ENCODE data around the gene MYO7B.

The MYO7B gene

DNA sequence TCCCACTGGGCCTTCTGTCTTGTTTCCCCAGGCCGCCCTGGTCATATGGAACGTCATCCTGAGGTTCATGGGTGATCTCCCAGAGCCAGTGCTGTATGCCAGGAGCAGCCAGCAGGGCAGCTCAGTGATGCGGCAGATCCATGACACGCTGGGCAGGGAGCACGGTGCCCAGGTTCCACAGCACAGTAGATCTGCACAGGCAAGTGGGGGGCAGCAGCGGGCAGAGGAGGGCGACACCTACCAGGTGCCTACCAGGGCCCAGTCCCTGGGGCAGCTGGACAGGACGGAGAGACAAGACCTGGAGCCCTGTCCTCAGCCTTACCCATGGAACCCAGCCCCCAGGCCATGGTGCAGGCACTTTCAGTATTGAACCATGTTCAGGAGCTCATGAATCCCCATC is 74.3 kb downstream of the MYO7B start:
- no peak for DNase-seq (ENCODE audit: low spot score)

DNA sequence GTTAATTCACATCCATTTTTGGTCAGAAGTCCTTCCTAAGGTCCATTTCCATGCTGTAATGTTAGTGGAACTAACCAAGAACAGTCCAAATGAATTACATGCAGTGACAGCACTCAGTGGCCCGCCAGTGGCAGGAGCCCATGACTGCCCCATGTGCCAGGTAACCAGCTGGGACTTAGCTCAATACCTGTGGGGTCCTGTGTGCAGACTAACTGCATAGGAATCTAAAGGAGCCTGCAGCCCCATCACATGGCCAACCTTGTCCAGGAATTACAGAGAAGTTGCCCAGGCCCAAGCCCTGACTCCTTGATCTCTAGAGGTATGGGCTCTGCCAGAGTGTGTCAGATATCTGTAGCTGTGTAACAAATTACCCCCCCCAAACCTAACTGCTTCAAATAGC is 75.1 kb downstream of the MYO7B start:
- no peak for DNase-seq (ENCODE audit: low spot score)

DNA sequence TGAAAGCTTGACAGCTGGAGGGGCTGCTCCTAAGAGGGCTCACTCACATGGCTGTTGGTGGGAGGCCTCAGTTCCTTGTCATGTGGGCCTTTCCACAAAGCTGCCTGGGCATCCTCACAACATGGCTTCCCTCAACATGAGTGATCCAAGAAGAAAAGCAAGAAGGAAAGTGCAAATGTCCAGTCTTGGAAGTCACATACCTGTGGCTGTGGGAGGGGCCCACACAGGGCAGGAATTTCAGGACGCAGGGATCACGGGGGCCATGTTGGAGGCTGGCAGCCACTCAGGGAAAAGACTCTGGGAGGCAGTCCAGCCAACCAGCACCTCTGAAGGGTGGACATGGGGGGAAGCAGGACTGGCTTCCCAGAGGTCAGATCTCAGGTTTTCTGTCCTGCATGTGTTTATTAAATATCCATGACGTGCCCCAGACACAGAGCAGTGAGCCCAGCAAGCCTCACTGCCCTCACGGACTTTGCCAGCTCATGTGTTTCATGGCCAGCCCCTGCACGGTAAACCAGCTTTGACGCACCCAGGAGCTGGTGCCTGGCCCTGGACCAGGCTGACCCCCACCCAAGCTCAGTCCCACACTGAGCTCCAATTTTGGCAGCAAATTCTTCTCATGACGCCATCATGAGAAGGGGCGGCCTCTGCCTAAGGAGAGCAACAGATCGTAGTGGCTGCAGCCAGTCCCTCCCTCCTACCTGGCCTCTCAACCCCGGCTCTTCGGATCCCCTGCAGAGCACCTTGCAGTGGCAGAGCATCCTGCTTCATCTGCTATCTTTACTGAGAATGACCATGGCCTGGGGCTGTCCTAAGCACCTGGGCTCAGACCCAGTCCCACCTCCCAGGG is 75.8 kb downstream of the MYO7B start:
- DNase-seq (ENCODE audit: low spot score), result no peak

DNA sequence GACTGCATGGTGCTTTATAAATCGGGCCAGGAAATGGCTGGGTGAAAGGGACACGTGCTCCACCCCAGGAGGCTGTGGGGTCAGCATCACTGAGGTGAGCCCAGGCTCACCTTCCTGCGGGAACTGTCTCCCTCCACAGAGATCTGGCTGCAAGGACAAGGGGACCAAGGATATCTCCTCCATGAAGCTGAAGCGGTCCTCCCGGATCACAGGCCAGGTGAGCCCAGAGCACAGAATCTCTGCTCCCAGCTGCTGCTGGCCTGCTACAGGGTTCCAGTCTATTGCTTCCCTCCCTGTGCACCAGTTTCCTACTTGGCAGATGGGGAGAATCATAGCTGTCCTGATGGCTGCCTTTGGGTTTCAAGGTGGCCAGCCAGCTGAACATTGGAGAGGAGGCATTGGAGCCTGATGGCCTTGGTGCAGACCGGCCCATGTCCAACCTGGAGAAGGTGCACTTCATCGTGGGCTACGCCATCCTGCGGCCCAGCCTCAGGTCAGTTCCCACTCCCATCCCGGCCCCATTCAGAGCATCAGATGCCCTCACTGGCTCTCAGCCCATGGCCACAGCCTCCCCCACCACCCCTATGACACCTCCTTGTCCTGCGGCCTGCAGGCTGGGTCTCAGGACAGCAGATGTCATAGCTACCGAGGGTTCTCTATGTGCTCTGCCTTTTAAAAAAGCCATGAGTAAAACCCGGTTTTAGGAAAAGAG is 76.8 kb downstream of the MYO7B start:
- no peak for DNase-seq (ENCODE audit: low spot score)

DNA sequence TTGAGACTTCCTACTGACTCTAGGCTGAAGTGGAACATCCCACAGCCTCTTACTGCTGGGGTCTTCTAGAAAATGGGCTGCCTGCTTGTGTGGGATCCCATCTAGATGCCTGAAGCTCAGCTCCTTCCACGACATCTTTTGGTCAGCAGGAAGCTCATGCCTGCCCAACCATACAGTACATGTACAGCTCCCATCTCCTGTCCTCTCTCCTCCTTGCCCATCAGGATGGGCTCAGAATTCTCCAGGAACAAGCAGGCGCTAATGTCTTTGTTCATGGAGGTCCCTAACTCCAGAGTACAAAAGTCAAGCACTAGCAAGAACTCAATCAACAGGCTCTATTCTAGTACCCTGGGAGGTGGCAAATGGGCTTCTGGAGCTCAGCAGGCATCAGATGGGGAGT is 78.8 kb downstream of the MYO7B start:
- no peak for DNase-seq (ENCODE audit: low spot score)

DNA sequence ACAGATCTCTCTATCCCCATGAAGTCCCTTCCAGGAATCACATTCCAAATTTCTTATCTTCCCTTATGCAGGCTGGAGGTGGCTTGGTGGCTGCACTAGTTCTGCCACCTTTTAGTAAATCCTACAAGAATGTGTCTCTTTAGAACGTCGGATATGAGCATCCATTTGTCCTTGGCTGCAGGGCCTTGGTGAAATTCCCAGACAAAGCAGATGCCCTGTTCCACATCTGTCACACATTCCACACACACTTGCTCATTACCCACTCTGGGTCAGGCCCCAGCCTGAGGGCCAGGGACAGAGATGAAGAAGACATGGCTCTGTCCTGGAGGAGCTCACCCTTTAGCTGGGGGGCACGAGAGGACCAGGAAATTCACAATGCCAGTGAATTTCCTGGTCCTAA is 79.2 kb downstream of the MYO7B start:
- DNase-seq (ENCODE audit: low spot score), result no peak

DNA sequence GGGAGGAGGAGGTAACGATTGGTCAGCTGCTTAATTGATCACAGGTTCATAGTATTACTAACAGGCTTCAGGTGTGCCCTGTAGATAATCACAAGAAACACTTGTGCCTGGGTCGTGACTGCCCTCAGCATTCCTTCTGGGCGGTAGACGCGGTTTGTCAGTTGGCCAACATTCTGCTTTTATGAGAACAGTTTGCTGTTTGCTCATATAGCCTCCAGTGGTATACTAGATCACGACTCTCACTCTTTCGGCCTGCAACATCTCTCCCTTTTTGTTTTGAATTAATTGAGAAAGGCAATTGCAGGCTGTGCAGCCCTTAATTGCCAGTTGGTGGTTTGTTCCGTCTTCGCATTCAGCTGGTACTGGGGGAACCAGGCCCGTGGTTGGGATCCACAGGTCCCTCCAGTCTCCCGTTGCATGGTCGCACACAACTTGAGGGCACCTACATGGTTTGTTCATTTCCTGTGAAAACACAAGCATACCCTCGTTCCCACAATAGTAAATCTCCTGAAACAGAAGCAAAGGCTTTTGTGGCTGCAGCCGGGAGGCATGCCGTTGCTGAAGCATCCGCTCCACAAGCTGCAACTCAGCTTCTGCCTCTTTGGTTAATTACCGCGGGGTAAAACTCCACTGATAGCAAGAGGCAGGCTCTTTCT is 80.2 kb downstream of the MYO7B start:
- no peak for DNase-seq (ENCODE audit: low spot score)

DNA sequence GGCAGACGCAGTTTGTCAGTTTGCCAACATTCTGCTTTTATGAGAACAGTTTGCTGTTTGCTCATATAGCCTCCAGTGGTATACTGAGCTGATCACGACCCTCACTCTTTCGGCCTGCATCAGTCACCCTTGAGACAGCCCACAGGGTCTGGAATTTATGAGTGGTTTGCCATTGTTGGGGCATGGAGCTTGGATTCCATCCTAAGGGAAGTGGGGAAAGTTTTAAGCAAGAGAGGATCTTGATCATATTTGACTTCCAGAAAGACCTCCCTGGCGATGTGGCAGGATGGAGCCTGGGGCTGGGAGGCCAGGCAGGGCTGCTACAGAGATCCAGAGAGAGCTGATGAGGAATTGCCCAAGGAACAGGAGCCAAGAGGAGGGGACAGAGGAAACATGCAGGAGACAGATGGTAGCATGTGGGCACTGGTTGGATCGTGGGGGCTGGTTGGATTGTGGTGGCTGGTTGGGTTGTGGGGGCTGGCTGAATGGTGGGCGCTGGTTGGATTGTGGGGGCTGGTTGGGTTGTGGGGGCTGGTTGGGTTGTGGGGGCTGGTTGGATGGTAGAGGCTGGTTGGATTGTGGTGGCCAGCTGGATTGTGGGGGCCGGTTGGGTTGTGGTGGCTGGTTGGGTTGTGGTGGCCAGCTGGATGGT is 83.2 kb downstream of the MYO7B start:
- no peak for DNase-seq (ENCODE audit: low spot score)

DNA sequence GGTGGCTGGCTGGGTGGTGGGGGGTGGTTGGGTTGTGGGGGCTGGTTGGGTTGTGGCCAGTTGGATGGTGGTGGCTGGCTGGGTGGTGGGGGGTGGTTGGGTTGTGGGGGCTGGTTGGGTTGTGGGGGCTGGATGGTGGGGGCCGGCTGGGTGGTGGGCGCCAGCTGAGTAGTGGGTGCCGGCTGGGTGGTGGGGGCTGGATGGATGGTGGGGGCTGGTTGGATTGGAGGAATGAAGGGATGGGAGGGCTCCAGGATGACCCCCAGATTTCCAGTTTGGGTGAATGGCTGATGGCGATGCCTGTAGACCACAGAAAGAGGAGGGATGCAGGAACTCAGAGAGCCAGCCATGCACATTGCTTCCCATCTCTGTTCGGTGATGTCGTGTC is 83.7 kb downstream of the MYO7B start:
- DNase-seq (ENCODE audit: low spot score), result no peak

DNA sequence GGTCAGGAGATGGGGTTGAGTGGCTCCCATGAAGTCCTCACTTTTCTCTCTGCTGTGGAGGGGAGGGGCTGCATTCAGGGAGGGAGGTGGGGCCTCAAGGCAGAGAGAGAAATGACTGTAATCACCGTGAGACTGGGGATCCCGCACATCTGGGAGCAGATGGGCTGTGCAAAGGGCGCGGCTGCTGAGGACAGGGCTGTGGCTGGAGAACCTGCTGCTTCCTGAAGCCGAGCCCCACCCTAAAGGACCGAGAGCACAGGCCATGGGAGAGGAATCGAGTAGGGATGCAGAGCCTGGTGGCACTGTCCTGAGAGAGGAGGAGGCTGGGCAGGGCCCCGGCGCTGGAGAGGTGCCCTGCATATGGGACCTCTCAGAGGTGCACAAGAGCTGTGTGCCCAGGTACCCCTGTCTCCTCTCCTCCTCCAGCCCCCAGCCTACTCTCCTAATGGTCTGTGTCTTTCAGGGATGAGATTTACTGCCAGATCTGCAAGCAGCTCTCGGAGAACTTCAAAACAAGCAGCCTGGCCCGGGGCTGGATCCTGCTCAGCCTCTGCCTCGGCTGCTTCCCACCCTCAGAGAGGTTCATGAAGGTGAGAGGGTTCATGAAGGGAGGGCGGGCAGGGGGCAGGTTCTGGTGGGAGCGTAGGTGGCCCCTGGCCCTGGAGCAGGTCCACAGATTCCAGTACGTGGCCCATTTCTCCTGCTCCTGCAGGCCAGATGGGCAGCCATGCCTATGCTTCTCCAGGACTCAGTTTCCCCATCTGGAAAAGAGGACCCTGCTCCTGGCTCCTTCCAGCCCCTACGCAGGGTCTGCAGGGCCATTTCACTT is 84.6 kb downstream of the MYO7B start:
- DNase-seq (ENCODE audit: low spot score), result no peak

DNA sequence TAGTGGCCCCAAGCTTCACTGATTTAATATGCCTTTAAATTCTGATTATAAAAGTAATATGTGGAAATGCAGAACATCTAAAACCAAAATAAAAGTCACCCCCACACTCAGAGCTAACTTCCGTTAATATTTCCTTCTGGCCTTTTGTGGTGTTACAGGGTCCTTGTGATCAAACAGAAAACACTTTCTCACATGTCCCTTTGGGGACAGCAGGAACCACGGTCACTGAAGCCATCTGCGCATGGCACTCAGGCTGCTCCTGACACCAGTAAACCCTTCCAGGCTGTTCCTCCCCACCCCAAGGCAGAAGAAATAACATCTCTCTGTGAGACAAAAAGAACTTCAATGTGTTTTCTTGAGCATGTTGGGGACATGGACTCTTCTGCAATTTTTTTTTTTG is 85.4 kb downstream of the MYO7B start:
- DNase-seq (ENCODE audit: low spot score), result no peak

DNA sequence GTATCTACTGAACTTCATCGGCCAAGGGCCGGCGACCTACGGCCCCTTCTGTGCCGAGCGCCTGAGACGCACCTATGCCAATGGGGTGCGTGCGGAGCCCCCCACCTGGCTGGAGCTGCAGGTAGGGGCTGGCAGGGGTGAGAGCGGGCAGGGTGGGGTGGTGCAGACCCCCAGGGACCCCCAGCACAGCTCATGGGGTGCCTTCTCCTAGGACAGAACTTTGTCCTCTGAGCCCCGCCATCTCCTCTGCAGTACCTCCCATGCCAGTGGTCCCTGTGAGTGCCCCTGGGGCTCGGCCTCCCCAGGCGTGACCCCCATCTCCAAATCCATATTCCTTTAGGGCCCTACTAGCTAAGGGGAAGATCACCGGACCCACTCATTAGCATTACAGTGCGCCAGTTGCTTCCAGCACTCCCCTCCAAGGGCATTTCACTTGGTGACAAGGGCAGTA is 86.5 kb downstream of the MYO7B start:
- no peak for DNase-seq (ENCODE audit: low spot score)

DNA sequence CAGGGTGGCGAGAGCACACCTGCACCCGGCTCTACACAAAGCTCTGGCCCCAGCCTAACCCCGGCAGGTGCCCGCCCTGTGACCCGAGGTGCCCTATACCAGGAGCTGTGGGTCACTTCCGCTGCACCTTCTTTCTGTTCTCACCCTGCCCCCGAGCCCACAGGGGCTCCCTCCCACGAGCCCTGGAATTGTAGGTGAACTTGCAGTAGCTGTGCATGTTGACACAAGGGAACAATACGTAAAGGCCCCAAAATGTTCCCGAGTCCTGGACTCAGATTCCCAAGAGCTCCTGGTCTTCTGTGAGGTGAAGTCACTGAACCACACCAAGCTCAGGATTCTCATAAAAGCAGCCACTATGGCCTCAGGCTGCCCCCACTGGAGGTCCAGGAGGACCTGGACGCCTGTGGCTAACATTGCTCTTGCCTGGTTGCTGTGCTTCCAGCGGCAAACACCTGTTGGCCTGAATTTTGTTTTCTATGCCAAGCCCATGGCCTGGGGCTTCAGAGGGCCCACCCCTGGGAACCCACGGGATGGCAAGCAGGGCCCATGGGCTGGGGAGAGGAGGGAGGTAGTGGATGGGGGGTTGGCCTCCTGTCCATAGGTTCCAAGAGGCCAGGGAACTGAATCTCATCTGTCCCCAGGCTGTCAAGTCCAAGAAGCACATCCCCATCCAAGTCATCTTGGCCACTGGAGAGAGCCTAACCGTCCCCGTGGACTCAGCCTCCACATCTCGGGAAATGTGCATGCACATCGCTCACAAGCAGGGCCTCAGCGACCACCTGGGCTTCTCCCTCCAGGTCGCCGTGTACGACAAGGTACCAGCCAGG is 87.3 kb downstream of the MYO7B start:
- DNase-seq (ENCODE audit: low spot score), result no peak

DNA sequence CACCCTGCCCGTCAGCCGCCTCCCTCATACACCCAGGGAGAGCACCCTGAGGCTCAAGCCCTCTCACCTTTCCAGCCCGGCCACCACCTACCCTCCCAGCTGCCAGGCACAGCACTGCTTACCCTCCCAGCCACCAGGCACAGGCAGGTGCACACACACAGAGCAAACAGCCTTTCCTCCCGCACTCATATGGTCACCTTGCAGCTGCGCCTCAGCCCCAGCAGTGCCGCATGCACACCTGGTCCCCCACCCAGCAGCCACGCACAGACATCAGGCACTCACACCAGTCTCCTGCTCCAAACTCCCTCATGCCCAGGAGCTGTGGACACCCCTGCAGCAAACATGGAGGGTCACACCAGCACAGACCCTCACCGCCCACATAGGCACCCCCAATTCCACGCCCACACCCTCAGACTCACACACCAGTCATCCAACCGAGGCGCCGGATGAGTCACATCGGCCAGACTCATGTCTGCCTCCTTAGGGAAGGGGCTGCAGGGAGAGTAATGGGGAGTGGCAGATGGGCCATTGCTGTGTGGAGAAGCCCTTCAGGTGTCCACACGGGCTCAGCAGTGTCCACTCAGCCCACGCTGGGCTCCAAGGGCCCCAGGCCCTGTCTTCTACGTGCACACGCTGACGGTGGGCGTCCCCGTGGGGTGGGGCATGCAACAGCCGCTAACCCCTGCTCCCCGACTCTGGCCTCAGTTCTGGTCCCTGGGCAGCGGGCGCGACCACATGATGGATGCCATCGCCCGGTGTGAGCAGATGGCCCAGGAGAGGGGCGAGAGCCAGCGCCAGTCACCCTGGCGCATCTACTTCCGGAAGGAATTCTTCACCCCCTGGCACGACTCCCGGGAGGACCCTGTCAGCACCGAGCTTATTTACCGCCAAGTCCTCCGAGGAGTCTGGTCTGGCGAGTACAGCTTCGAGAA is 88.2 kb downstream of the MYO7B start:
- DNase-seq (ENCODE audit: low spot score), result no peak

DNA sequence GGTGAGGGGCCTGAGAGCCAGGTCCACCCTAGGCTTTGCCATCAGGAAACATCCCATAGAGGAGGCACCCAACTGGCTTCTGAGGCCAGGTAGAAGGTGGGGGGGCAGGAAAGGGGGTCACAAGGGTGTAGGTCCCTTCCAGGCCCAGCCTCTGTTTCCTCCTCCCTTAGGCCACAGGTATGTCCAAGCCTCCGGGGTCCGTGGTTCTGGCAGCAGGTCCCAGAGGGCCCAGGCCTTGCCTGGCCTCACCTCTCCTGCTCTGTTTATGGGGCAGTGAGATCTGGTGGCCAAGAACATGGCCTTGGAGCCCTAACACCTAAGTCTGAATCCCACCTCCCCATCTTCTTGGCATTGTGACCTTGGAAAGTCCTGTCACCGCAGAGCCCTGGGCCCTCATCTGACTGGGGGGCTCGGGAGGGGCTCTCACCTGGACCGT is 88.9 kb downstream of the MYO7B start:
- no peak for DNase-seq (ENCODE audit: low spot score)

DNA sequence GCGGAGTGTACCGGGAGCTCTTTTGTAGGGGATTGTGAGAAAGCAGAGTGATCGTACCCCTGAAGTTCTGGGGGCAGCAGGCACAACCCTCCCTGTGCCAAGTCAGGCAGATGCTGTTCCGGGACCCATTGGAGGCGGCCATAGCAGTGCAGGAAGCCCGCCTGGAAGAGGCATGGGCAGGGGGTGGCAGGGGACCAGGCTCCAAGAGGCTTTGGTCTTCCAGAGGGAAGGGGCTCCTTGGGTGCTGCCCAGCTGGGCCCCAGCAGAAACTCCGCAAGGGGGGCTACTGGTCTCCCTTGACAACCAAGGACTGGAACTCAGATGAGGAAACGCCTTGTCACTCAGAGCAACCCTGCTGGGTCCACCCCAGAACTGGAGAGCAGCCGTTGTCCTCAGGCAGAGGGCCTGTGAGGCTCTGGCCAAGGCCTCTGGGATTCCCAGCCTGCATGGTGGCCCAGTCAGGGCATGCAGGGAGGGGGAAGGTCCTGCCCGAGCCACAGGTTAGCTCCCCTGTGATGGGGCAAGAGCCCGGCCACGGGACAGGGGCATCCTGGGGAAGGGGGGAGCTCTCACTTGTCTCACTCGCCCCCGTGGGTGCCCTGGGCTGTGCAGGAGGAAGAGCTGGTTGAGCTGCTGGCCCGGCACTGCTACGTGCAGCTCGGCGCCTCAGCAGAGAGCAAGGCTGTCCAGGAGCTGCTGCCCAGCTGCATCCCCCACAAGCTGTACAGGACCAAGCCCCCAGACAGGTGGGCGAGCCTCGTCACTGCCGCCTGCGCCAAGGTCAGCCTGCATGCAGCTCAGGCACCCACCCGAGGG is 89.5 kb downstream of the MYO7B start:
- no peak for DNase-seq (ENCODE audit: low spot score)

DNA sequence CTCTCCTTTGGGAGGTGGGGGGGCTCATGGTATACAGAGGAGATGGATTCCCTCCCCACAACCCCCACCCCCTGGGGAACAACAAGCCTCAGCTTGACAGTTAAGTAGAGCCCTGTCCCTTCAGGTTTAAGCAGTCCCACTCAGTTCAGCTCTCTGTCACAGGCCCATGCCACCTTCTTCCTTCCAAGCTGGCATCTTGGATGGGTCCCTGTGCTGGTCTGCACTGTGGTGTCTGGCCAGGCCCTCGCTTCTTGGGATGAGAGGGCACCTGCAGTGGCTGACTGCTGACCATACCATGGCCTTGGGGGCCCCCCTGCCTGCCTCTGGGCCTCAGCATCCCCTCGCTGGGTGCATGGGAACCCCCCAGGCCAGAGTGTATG is 90.1 kb downstream of the MYO7B start:
- no peak for DNase-seq (ENCODE audit: low spot score)

DNA sequence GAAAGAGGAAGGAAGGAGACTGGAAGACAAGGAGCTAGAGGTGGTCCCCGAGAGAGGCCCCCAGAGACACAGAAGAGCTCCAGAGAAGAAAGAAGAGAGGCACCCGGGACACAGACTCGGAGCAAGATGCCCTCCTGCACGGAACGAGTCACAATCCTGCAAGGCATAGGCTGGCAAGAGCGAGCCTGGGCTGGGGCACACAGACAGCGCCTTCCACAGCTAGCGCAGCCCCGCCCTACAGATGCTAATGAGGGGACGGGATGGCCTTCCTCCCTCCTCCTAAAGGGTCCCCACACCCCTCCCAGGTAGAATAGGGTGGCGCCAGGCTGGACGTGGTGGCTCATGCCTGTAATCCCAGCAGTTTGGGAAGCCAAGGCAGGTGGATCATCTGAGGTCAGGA is 90.7 kb downstream of the MYO7B start:
- no peak for DNase-seq (ENCODE audit: low spot score)

Data from COLO829 (cell line).